Lung (tissue), 12 donors: ENCODE results near the gene IGSF21. TPM values are rescaled to one million over a fixed set of nuclear protein-coding genes. Genes with fewer than 3 reads are reported as not detected.

Source experiments
- ATAC-seq: fragments of 200-7000 bp; cut with Tn5 transposase; one replicate; pipeline ENCODE4 v1.9.1; 2020; ENCODE audit warnings: moderate number of reproducible peaks; ENCODE audit not compliant: insufficient read depth, low FRiP score
- DNase-seq, 3 donors: peaks; one replicate each; pipeline ENCODE4 v3.0.0-alpha.2; 2013 to 2017
- H3K27ac ChIP-seq, 2 donors: one replicate each; pipeline ENCODE4 v1.5.1; 2013; ENCODE audit warnings: mild to moderate bottlenecking in 2 of 2, moderate library complexity in 2 of 2, control low read depth in 1 of 2, inconsistent platforms in 1 of 2, low read depth in 1 of 2, low read length in 1 of 2
- H3K27me3 ChIP-seq, 3 donors: one replicate each; pipeline ENCODE4 v1.5.1; 2013; ENCODE audit warnings: low read length in 2 of 3; ENCODE audit not compliant: control insufficient read depth in 3 of 3, insufficient read depth in 3 of 3
- H3K36me3 ChIP-seq, 4 donors: one replicate each; pipeline ENCODE4 v1.5.1; 2013; ENCODE audit warnings: low read length in 4 of 4, mild to moderate bottlenecking in 1 of 4, moderate library complexity in 1 of 4; ENCODE audit not compliant: control insufficient read depth in 4 of 4, insufficient read depth in 4 of 4
- H3K4me1 ChIP-seq, 5 donors: one replicate each; pipeline ENCODE4 v1.5.1; 2013; ENCODE audit warnings: low read length in 5 of 5, mild to moderate bottlenecking in 2 of 5, moderate library complexity in 1 of 5; ENCODE audit not compliant: control insufficient read depth in 5 of 5, insufficient read depth in 5 of 5
- H3K4me3 ChIP-seq: one replicate; pipeline ENCODE4 v1.5.1; 2013; ENCODE audit warnings: mild to moderate bottlenecking, control low read depth, moderate library complexity
- H3K9ac ChIP-seq, 2 donors: one replicate each; pipeline ENCODE4 v1.5.1; 2013; ENCODE audit warnings: low read length in 2 of 2, control low read depth in 1 of 2; ENCODE audit not compliant: insufficient read depth in 1 of 2
- H3K9me3 ChIP-seq, 4 donors: one replicate each; pipeline ENCODE4 v1.5.1; 2013; ENCODE audit warnings: low read length in 3 of 4, mild to moderate bottlenecking in 1 of 4, moderate library complexity in 1 of 4; ENCODE audit not compliant: control insufficient read depth in 4 of 4, insufficient read depth in 3 of 4
- WGBS, 2 donors: extraction: QIAGEN DNeasy Blood & Tissue Kit; methylation state at CpG; one replicate each; pipeline ENCODE4 v1.1.7; 2013; 5-methylcytosine and 5-hydroxymethylcytosine counted together
- polyA plus RNA-seq, 2 donors: library from polyadenylated mRNA; stranded (reverse); fragments of 200-250 nt; gene quantifications; one replicate each; pipeline ENCODE4 v1.2.1, GENCODE V29; 2013
- total RNA-seq, 2 donors: library from RNA; depleted of rRNA in 1 of 2; stranded (reverse); fragments of >200 nt in 1 of 2; gene quantifications; one replicate each; pipeline ENCODE4 v1.2.1, GENCODE V29; 2014 to 2021
- TF ChIP-seq, protein P1 (sequence below): IDR thresholded peaks from 2 replicates; pipeline ENCODE4 v1.5.1; 2012; ENCODE audit warnings: mild to moderate bottlenecking; ENCODE audit errors: control extremely low read depth, extremely low read depth
- donor health status: control.
- donor health status: control.
- donor health status: Bipolar disorder and iron deficiency.
- donor health status: healthy.
- donor health status: DM: yes; HTN: yes; CAD: no.

The IGSF21 gene
- total and polyA plus RNA-seq, 4 donors, result 0.18 to 2.6 (median 0.62) TPM

DNA sequence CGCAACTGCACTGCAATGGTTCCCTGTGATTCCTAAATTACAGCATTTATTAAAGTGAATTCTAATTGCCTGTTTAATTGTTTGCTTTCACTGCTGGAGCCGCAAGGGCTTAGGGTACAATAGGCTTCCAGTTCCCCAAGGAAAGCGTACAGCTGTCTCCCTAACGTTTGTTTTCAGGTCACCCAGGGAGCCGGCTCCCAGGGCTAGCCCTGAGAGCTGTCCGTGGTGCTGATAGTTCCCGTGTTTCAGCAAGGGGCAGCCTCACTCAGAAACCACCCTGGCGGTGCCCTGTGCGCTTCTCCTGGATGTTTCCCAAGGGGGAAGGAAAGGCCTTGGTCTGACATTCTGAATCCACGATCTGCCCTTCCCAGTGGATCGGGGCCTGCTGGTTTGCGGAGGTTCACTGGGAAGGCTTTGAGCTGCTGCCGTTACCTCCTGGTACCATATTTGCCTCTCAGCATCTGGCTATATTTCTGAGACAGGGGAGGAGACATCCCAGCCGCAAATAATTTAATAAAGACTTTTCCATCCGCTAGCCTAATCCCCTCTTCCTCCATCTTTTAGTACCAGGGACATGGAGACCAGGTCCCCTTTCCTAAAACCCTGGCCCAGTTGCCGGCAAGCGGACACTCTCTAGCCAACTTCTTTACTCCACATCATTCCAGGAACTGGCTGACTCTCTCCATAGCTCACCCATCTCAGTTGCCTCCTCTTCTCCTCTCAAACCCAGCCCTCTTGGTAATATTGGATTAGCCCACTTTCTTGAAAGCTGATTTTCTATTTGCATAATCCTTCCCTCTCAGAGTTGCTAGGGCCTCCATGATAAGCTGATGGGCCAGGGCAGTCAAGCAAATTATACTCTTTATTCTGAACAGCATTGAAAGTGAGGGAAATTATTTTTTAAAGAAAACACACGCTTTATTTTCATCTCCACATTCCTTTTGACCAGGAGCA, 149.0 kb downstream of the IGSF21 start:
- H3K9ac ChIP-seq, result no peak overlapping the region
- WGBS, 2 donors, result 36 to 37% methylated on average over 18 of the region's 18 CpGs
- H3K9me3 ChIP-seq, result peaks cover 0 to 3% (median 1%) of the 10 kb centered on the region in 4 donors
- ATAC-seq (no peak), DNase-seq (peak; percentile 77 to 82 (median 79))
- H3K36me3 ChIP-seq, result no peaks in the 10 kb centered on the region
- TF ChIP-seq, protein P1, sequence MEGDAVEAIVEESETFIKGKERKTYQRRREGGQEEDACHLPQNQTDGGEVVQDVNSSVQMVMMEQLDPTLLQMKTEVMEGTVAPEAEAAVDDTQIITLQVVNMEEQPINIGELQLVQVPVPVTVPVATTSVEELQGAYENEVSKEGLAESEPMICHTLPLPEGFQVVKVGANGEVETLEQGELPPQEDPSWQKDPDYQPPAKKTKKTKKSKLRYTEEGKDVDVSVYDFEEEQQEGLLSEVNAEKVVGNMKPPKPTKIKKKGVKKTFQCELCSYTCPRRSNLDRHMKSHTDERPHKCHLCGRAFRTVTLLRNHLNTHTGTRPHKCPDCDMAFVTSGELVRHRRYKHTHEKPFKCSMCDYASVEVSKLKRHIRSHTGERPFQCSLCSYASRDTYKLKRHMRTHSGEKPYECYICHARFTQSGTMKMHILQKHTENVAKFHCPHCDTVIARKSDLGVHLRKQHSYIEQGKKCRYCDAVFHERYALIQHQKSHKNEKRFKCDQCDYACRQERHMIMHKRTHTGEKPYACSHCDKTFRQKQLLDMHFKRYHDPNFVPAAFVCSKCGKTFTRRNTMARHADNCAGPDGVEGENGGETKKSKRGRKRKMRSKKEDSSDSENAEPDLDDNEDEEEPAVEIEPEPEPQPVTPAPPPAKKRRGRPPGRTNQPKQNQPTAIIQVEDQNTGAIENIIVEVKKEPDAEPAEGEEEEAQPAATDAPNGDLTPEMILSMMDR, result no peak
- no peaks in the 10 kb centered on the region for H3K4me1 ChIP-seq
- peaks cover 0 to 2% (median 0%) of the 10 kb centered on the region in 3 donors for H3K27me3 ChIP-seq
- no peak overlapping the region for H3K27ac ChIP-seq
- no peak overlapping the region for H3K4me3 ChIP-seq

DNA sequence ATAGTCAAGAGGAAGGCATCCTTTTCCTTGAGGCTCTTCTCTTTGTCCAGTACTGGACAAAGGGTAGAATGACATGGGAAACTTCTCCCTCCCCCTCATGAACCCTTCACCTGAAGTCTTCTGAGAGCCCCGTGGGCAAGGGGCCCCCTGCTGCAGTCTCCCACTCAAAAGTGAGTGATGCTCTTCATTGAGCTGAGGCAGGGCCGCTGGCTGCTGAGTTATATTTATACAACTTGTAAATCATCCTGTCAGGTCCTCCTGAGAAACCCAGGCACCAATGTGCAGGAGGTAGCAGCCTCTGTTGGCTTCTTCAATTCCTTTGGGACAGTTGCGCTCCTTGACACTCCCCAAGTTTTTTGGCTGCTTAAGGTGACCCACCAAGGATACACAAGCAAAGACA, 150.2 kb downstream of the IGSF21 start:
- H3K9me3 ChIP-seq, result peaks cover 0 to 2% (median under 1%) of the 10 kb centered on the region in 4 donors
- H3K9ac ChIP-seq, result no peak overlapping the region
- H3K36me3 ChIP-seq, result no peaks in the 10 kb centered on the region
- 57 to 72% methylated on average over 3 of the region's 3 CpGs for WGBS, 2 donors
- DNase-seq, result no peak
- H3K4me1 ChIP-seq, result no peaks in the 10 kb centered on the region
- no peak for ATAC-seq
- peaks cover 0 to 2% (median 0%) of the 10 kb centered on the region in 3 donors for H3K27me3 ChIP-seq
- H3K27ac ChIP-seq, result no peak overlapping the region
- H3K4me3 ChIP-seq, result no peak overlapping the region
- TF ChIP-seq, protein P1, result no peak

DNA sequence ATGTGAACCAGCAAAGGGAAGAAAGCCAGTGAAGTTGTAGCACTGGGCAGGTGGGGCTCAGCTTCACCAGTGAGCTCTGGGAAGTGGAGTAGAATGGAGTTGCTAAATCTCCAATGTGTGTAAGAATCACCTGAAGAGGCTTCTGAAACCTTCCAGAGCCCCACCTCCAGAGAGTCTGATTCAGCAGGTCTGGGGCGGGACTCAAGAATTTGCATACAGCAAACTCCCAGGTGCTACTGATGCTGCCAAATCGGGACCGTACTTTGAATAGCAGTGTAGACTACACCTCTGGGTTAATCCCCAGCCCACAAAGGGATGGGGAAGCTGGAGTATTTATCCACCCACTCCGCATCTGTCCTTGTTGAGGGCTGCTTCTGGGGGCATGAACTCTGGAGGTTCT, 154.3 kb downstream of the IGSF21 start:
- TF ChIP-seq, protein P1, result no peak
- DNase-seq (no peak), ATAC-seq (no peak)
- Histone ChIP-seq H3K36me3 (no peaks in the 10 kb centered on the region), H3K27me3 (peaks cover 0 to 2% (median 0%) of the 10 kb centered on the region in 3 donors), H3K4me1 (no peaks in the 10 kb centered on the region), H3K4me3 (no peak overlapping the region), H3K9ac (no peak overlapping the region), H3K27ac (no peak overlapping the region), H3K9me3 (peaks cover 0 to 2% (median under 1%) of the 10 kb centered on the region in 4 donors)
- 46 to 57% methylated on average over 4 of the region's 4 CpGs for WGBS, 2 donors
